Coronary artery (tissue), 2 donors: ENCODE results near the gene PTPN1.
A peak's percentile ranks its signal among the peaks of the same experiment; 100 is the strongest.

Source experiments
- DNase-seq: peaks from one replicate; pipeline ENCODE4 v3.0.0-alpha.2; 2017; ENCODE audit warnings: low spot score
- H3K27ac ChIP-seq, 2 donors: fragments of 200-600 bp; sonication (generic); one replicate each; pipeline ENCODE4 v1.5.1; 2016 to 2019
- H3K4me3 ChIP-seq: fragments of 200-600 bp; sonication (generic); 2 replicates; pipeline ENCODE4 v1.5.1; 2016; ENCODE audit warnings: mild to moderate bottlenecking, moderate library complexity
- CTCF ChIP-seq: fragments of 200-600 bp; sonication (generic); IDR thresholded peaks from one replicate; pipeline ENCODE4 v1.5.1; 2019; ENCODE audit warnings: antibody characterized with exemption

PTPN1 gene

GRCh38 chr20:50572938-50573777 lies 63.0 kb downstream of the PTPN1 start:
- TF ChIP-seq CTCF = no peak
- peak; percentile 89 for DNase-seq
- peak overlapping the region; percentile 48 to 79 for H3K27ac ChIP-seq
- H3K4me3 ChIP-seq = no peak overlapping the region

- H3K4me3 ChIP-seq = no peak overlapping the region
- H3K27ac ChIP-seq = peak overlapping the region in 1 of 2 donors; percentile 79
- no peak for TF ChIP-seq CTCF
- DNase-seq = peak; percentile 66
These were observed 63.9 kb downstream of the PTPN1 start for GRCh38 chr20:50574108-50574507.

GRCh38 chr20:50574586-50574985 lies 64.4 kb downstream of the PTPN1 start:
- no peak overlapping the region for H3K4me3 ChIP-seq
- H3K27ac ChIP-seq = no peak overlapping the region
- TF ChIP-seq CTCF = no peak
- DNase-seq = peak; percentile 41

GRCh38 chr20:50575865-50576720 lies 65.9 kb downstream of the PTPN1 start:
- peak; percentile 59 for TF ChIP-seq CTCF
- no peak overlapping the region for H3K27ac ChIP-seq
- H3K4me3 ChIP-seq = no peak overlapping the region
- DNase-seq = peak; percentile 77

GRCh38 chr20:50577175-50578018 lies 67.2 kb downstream of the PTPN1 start:
- no peak for DNase-seq
- no peak overlapping the region for H3K4me3 ChIP-seq
- no peak overlapping the region for H3K27ac ChIP-seq
- TF ChIP-seq CTCF = no peak

- H3K4me3 ChIP-seq = no peak overlapping the region
- no peak for TF ChIP-seq CTCF
- no peak overlapping the region for H3K27ac ChIP-seq
- no peak for DNase-seq
These were observed 68.0 kb downstream of the PTPN1 start for GRCh38 chr20:50578061-50578777.
